Measurements from ENCODE around the gene OTOG.

The OTOG gene

DNA sequence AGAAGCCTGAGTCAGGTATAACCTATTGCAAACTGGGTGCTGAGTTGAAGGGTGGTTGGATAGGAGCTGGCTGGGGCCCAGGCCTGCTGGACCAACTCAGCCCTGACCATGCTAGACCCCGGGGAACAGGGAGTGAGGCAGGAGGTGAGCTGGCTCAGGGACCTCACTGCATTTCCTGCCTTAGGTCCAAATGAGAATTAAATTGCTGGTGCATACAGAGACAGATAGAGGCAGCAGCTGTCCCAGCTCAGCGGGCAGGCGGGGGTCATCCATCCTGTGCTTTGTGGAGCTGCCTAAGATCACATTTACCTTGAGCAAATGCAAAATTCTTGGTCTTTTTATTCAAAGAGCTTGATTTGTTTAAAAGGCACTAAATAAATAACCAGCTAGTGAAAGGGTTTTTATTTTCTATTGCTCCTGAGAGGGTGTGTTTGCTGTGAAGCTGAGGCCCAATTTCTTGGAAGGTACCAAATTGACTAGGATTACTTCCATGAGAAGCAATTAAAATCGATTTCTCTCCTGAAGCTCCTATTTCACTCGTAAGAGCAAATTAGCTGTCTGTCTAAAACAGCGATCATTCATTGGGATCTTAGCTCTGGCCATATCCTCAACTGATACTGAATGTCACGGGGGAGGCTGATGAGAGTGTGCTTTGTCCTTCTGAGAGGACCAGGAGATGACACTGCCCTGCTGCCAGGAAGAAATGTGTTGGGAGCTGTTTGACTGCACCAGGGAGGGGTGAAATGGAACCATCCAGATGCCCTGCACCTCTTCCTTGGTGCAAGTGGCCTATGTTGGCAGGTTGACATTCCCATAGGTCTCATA is 27.8 kb upstream of the OTOG start:
- no peak for DNase-seq (ENCODE audit: low read depth in 2 of 2)

DNA sequence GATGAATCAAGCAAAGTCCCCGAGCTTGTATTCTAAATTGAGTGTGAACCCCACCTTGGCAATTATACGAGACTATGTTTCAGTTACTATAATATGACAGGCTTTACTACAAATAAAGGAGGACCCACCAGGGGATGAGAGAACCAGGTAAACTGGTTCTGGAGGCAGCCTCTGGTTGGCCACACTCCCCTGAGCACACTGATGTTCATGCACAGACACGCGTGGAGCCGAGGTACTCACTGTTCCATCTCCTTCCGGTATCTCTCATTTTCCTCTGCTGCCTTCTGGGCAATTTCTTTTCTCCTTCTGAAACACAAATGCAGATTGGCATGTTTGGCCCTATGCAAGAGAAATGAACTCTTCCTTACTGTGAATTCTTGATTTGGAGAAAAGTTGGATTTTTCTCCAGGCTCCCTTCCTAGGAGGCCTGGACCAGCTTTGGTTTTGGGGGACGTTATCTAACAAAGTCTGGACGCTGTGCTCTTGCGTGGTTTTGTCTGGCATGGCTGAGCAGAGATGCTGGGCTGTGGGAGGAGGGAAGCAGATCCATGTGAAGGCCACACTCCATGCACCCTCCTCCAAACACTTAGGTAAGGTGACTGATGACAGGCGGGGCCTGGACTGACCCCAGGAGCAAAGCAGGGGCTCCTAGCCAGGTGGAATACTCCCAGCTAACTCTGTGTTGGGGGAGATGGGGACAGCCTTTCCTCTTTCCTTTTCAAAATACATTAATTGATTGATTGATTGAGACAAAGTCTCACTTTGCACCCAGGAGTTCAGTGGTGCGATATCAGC is 25.8 kb upstream of the OTOG start:
- no peak for DNase-seq (ENCODE audit: low read depth in 2 of 2)

DNA sequence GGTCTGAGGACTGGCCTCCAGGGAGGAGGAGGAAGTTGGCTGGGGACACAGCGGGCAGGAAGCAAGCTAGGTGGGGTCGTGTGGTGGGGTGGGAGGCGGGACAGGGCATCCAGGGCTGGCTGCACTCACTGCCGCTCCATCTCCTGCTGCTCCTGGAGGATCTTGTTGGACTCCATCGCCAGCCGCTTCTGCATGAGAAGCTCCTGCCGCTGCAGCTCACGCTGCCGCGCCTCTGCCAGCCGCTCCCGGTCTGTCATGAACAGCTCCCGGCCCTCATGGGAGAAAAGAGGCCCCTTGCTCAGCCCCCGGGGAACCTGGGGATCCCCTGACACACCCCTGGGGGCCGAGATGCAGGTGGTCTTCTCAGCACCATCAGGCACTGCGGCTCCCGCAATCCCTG is 24.4 kb upstream of the OTOG start:
- DNase-seq (ENCODE audit: low read depth in 2 of 2) = no peak

DNA sequence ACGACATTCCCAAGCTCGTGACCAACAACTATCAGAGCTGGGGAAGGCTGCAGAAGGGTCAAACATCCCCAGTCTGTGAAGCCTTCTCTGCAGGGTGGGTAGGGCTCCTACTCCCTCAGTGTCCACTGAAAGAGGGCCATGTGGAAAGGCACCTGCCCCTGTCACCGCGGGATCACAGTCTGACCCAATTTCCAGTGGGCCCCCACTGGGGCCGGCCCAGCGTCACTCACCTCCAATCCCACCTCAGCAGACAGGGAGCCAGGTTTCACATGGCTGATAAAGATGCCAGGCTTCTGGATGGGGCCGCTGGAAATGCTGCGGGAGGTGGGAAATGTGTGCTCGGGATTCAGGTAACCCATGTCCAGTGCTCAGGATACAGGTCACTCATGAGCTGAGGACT is 22.8 kb upstream of the OTOG start:
- DNase-seq (ENCODE audit: low read depth in 2 of 2) = no peak

DNA sequence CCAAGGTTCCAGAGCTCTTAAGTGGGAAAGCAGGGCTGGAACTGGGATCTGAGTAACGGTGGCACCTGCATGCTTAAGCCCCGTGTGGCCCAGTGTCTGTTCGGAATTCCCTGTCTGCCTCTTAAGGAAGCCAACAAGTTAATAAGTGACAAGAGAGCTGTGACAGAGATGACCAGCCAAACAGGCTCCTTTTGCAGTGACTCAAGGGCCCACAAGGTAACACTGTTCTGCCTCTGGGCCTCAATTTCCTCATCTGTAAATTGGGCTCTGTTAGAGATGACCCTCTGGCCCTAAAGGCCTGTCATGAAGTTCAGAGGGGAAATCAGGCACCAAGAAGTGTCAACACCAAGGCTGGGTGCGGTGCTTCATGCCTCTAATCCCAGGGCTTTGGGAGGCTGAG is 21.5 kb upstream of the OTOG start:
- no peak for DNase-seq (ENCODE audit: low read depth in 2 of 2)

DNA sequence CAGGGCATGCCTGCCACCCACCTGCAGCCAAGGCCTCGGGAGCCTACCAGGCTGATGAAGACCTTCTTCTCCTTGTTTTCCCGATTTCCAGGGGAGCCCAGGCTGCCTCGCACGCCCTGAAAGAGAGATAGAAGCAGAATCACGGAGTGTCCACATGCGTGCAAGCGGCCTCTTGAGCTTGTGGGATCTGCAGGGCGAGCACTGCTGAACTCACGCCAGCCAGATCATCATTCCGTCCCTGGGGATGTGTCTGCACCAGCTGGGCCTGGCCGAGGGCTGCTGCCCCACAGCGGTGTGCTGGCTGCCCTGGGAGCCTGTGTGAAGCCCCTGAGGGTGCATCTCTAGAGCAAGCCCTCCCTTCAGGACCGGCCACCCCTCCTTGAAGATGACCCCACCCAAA is 20.7 kb upstream of the OTOG start:
- no peak for DNase-seq (ENCODE audit: low read depth in 2 of 2)

DNA sequence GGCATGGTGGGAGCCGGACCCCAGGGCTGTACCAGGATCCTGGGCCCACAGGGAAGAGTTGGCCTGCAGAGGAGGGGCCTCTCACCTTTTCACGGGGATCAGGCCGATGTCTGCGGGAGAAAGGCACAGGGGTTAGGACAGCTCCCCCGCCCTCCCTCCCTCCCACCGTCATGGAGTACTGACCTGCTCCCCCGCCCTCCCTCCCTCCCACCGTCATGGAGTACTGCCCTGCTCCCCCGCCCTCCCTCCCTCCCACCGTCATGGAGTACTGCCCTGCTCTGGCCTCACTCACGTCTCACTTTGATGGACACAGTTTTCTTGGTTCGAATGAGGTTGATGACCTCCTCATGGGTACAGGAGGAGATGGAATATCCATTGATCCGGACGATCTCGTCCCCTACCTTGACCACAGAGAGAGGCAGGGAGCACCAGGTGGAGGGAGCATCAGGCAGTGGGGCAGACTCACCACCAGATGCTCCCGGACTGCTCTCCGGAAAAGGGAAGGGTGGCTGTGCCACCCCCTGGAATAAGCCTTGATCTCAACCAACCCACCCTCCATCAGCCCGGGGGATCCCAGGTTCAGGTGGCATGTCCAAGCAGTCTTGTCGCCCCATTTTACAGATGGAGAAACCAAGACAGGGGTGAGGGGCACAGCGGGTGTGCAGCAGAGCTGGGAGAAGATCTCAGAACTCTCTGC is 20.0 kb upstream of the OTOG start:
- DNase-seq (ENCODE audit: low read depth in 2 of 2) = no peak

DNA sequence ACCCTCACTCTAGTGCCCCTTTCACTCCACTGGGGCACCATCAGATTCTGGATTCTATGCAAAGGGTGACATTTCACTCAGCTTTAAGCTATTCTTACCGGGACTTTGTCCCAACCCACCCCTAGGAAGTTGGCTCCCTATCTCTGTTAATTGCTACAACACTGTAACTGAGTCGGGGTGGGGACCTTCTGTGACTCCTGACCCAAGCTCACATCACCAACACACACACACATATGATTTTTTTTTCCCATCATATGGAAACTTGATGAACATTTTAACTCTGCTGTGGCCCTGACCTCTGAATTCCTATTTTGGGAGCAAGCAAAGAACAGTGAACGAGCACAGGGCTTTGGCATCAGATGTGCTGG is 19.4 kb upstream of the OTOG start:
- DNase-seq (ENCODE audit: low read depth in 2 of 2) = no peak

DNA sequence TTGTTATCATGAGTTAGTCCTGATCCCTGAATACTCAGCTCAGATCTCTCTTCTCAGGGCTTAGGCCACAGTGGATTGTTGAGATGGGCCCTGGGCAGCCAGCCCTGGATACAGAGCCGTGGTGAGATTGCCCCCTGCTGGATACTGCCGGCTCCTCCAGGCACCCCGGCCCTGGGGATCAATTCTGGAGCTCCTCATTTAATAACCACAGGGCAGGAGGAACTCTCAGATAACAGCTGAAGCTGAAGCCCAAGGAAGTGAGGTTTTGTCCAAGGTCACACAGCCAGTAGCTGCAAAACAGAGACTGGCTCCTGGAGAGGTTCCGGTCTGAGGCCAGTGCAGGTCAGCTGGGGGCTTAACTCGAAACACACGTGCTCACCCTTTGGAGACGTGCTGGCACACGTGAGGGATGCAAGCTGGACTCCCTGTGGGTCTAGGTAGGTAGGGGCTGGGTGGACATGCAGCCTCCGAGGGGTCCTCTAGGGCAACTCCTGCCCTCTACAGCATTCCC is 18.8 kb upstream of the OTOG start:
- peak in 1 of 2 donors; percentile 24 for DNase-seq (ENCODE audit: low read depth in 2 of 2)

DNA sequence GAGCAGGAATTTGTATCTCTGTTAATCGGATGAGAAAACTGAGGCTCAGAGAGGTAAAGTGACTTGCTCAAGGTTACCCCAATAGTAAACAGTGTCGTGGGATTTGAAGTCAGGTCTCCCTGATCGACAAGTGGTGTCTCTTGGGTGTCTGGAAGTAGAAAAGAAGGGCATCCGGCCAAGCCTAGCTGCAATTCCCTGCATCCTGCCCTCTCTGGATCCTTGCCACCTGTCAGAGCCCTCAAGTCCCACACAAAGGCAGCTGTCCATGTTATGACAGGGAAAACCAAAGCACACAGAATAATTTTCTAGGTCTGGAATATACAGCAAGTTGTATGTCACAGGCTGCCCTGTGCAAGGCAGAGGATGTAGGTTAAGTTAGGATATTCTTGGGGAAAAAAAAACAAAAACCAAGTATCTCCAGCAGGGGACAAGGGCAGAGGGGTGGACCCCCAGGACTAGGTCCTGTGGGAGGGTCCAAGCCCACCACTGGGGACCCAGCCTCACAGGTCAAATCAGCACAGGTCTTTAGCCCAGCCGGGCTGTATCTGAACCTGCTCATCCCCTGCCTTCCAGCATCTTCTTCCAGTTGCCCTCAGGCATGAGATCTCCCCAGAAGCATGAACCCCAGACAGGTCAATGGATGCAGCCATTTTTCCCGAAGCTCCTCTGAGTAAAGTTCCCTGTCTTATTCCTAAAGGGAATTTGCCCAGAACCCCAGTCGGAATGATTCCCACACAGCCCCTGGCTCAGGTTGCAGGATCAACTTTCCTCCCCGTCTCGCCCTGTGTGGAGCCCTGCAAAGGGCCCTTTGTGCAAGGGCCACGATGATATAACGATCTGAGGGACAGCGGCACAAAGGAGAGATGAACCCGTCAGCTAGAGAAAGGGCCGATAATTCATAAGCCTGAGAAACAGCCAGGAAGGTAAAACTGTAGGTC is 17.9 kb upstream of the OTOG start:
- DNase-seq (ENCODE audit: low read depth in 2 of 2) = no peak

DNA sequence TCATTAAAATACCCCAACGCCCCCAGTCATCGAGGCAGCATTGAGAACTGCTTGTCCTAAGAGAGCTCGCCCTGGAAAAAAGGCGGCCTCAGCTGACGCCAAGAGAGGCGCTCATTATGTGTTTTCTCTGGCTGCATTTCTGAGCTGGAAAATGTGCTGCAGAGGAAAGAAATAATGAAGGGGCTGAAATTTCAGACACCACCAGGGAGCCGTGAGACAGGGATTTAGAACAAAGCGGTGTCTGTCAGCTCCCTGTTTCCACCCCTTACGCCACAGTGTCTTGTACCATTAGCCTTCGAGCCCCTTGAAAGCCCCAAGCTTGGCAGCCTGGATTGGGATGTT is 17.2 kb upstream of the OTOG start:
- no peak for DNase-seq (ENCODE audit: low read depth in 2 of 2)

DNA sequence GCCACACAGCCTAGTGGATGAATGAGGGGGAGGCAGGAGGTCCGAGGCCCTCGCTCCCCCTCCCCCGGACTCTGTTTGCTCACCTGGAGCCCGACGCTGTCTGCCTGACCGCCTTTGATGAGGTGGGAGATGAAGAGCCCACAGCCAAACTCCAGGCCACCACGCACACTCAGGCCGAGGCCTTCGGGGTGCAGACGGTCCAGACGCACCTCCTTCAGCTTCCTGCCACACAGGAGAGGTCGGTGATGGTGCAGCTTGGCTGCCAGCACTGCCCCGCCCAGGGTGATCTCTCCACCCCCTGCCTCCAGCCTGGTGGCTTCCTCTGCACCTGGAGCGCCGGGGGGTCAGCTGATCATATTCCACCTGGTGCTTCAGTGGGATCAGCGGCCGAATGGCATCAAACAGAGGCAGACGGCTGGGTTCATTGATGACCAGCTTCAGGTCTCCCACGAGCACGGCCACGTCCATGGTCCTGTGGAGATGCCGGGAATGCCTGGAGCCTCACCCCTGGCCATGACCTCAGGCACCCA is 15.9 kb upstream of the OTOG start:
- no peak for DNase-seq (ENCODE audit: low read depth in 2 of 2)

DNA sequence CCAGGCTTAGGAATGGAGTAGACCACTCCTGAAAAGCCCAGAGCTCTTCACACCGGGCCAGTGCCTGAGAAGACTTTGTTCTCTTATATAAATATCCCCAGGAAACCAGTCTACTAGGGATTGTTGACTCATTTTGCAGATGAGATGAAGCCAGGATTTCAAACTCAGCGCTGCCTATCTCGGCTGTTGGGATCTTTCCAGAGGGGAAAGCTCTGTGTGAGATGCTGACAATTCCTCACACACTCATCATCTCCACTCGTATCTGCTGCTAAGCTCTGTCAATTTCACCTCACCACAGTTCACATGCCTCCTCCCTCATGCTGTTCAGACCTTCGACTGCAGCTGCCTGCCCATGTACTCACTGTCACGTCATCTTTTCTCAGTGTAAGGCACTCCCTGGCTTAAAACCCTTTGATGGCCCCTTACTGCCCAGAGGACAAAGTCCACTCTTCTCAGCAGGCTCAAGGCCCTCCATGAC is 15.4 kb upstream of the OTOG start:
- DNase-seq (ENCODE audit: low read depth in 2 of 2) = no peak

DNA sequence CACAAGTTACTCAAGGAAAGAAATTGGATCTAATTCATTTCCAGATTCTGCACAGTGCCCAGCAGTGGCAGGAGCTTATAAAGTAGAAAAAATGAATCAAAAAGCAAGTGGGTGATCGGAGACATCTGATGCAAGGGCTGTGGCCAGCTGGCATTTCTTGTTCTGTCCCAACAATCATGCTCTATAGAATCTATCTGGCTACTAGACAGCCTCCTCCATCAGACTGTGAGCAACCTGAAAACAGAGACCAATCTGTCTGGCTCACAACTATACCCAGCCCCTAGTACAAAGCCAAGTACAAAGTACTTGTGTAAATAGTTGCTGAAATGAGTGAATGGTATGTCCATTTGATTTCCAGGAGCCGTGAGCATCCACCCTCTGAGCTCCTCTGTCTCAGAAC is 14.3 kb upstream of the OTOG start:
- DNase-seq (ENCODE audit: low read depth in 2 of 2) = no peak

DNA sequence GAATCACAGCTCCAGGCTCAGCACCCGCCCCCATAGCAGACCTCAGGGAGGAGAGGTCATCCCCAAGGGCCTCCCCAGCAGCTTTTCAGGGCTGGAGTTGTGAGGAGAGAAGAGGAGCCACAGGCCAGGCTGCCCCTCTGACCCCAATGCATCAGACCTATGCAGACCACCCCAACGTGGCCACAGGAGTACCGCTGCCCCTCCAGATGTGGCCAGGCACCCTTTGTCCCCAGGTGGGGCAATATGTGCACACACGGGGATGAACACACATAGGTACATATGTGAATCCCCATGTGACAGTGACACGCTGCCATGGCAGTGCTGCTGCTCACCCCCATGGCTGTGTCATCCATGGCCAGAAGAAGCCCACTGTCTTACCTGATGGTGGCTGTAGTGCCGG is 13.7 kb upstream of the OTOG start:
- no peak for DNase-seq (ENCODE audit: low read depth in 2 of 2)

DNA sequence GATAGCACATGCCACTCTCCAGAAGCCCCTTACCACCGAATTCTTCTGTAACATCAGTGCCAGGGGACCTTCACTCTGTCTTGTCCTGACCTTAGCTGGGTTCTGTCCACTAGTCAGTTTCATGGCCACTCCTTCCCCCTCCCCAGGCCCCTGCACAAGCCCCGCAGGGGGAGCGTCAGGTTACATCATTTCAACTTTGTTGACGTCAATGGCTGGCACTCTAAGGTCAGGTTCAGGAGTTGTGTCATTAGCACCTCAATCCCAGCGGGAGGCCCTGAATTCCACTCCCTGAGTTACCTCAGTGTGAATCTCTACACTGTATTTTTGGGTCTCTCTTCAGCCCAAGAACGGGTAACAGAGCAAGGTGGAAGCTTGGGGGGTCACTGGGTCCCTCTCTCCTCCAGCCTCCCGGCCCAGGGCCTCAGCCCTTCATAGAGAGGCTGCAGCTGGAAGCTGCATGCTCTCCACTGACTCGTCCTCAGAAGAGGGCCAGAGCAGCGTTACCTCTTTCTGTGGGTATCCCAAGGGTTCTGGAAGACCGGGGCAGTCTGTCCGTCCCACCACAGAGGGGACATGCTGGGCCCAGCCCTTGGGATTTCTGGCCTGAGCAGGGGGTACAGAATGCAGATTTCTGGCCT is 13.2 kb upstream of the OTOG start:
- DNase-seq (ENCODE audit: low read depth in 2 of 2) = no peak

DNA sequence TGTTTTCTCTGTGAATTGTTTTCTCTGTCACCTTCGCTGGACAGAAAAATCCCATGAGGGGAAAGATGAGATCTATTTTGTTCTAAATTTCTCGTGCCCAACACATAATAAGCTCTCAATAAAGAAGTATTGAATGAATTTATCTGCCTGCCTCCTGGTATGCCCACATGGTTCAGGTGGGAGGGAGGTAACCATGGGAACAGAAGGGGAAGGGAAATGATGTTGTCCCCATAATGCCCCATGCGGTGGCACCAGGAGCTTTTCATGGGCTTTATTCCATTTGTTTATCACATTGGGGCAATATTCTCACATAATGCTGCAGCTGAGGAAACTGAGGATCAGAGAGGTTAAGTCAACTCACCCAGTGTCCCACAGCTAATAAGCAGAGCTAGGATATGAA is 11.6 kb upstream of the OTOG start:
- no peak for DNase-seq (ENCODE audit: low read depth in 2 of 2)

DNA sequence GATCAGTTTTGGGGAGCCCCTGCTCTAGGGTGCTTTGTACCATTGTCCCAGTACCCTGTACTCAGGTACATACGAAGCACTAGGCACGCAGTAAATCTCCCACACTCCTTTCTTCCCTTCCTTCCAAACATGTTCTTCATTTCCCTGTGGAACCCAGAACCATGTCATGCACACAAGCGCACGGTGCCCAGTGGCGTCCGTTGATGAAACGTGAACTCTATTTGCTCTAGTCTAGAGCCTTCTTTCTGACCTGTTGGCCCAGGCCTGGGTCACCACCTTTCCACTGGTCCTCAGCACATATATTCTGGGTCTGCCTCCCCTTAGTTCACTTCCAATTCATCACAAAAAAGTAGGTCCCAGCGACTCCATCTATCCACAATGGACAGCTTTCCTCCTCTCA is 9.8 kb upstream of the OTOG start:
- no peak for DNase-seq (ENCODE audit: low read depth in 2 of 2)

DNA sequence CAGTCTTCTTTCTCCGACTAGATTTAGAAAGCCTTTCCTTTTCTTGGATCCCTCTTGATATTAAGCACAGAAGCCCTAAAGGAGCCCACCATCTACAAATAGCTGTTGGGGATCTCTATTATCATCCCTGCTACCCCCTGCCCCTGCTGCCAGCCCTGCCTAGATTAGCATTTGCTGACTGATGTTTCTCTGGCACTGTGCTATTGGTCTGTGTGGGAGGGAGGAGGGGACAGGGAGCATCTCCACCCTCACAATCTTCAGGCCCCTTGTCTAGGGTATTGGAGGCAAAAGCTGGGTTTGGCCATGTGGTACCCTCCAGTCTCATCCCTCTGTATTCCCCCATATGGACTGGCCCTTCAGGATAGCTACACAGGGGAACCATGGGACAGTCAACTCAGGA is 9.0 kb upstream of the OTOG start:
- no peak for DNase-seq (ENCODE audit: low read depth in 2 of 2)

DNA sequence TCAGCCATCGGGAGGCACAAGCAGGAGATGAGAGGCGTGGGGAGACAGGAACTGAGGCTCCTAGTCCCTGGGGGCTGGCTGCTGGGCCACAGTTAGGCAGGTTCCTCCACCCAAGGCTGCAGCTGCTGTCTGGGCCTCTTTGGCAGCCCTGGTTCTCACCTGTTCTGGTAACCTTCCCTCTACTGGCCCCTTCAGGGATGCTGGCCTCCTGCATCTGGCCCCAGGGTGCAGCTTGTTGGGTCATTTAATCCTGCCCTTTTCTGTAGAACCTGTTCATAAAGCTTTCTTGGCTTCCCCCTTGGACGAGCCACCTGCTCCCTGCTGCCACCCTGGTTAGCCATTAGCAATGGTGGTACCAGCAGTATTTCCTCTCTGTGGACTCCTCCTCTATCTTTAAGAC is 8.3 kb upstream of the OTOG start:
- DNase-seq (ENCODE audit: low read depth in 2 of 2) = no peak

DNA sequence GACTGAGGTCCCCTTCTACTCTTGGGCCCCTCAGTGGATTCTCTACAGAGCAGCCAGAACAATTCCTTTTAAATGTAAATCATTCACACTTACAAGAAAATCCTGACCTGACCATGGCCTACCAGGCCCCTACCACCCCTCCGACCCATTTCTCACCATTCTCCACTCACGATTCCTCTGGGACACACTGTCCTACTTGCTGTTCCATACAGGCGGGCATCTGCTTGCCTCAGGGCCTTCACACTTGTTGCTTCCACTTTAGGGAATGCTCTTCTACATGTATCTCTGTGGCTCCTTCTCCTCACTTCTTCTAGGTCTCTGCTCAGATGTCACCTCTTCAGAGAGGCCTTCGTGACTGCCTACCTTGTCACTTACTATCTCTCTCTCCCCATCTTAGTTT is 6.3 kb upstream of the OTOG start:
- no peak for DNase-seq (ENCODE audit: low read depth in 2 of 2)

All from stimulated activated CD8-positive, alpha-beta memory T cell treated with anti-CD3 and anti-CD28 coated beads, Interleukin-15, amount 100 ng/mL, for 48 hours (primary cell).